NOMO-1 treated with dmso at 0.1 percent for 144 hours (cell line): ENCODE measurements around the gene PDLIM7.

Experiments
- DNase-seq: peaks from one replicate; lab custom pipeline; 2025; ENCODE audit not compliant: unreplicated experiment; lab: John Stamatoyannopoulos, UW

PDLIM7 gene

GRCh38 chr5:177446200-177447065 is 51.0 kb downstream of the PDLIM7 start, which contains the start of gene PRR7:
Gene PRR7 (plus strand): TSS chr5:177446814. CDS start chr5:177455068, 8,254 bp downstream.
- peak; percentile 43 for DNase-seq

GRCh38 chr5:177445917-177446199 is 51.5 kb downstream of the PDLIM7 start:
- DNase-seq: no peak

- peak; percentile 11 for DNase-seq
Measured at GRCh38 chr5:177445052-177445916, 52.1 kb downstream of the PDLIM7 start.

DNA sequence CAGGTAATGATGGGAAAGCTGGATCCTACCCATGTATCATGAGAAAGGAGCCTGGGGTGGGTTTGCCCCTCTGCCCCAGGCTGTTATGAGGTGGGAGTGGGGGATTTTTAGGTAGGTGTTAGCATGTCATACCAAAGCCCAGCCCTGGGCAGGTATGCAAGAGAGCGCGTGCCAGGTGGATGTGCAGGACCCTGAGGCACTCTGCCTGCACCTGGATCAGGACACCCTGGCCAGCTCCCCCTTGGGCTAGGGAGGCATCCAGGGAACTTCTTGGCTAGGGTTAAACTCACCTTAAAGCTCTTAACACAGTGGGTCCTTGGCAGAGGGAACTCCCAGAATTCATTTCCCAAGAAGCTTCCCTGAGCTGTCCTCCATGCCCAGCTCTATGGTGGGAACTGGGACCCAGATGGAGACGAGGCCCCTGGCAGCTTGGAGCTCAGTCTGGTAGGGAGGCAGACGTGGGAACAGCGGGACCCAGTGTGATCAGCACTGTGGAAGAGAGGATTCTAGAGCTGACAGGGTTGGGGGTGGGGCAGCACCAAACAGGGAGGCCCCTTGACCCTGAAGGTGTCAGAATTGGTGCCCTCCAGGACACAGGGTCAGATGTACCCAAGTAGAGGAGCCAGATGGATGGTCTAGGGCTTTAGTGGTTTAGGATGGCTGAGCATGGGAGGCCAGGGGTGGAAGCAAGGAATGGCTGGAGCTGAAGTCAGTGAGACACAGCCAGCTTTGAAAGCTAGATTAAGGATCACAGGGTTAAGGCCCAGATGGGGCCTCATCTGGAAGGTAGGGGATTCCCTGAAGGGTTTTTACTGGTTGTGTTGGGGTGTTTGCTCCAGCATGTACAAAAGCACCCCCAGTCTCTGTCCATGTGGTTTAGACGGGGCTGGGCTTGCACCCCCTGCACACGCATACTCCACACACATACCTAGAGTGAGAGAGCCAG is 53.0 kb downstream of the PDLIM7 start:
- DNase-seq: no peak

GRCh38 chr5:177443144-177443983 is 54.0 kb downstream of the PDLIM7 start:
- DNase-seq: no peak

DNA sequence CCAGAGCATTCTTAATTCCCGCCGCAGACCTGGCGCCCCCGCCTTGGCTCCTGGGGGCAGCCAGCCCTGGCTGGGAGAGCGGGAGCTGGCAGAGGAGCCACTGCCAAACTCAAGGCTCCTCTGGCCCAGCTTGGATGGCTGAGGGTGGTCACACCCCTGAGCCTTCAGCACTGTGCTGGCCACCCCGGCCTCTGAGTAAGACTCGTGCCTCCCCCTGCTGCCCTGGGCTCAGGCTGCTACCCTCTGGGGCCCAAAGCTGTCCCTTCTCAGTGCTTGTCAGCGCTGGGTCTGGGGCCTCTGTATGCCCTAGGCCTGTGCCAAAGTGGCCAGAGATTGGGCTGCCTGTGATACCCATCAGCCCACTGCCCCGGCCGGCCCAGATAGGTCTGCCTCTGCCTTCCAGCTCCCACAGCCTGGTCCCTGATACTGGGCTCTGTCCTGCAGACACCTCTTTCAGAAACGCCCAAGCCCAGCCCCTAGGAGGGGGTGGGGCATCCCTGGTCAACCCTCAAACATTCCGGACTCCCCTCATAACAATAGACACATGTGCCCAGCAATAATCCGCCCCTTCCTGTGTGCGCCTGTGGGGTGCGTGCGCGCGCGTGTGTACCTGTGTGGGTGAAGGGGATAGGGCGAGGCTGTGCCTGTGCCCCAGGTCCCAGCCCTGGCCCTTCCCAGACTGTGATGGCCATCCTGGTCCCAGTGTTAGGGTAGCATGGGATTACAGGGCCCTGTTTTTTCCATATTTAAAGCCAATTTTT is 55.2 kb downstream of the PDLIM7 start:
- DNase-seq: no peak

DNA sequence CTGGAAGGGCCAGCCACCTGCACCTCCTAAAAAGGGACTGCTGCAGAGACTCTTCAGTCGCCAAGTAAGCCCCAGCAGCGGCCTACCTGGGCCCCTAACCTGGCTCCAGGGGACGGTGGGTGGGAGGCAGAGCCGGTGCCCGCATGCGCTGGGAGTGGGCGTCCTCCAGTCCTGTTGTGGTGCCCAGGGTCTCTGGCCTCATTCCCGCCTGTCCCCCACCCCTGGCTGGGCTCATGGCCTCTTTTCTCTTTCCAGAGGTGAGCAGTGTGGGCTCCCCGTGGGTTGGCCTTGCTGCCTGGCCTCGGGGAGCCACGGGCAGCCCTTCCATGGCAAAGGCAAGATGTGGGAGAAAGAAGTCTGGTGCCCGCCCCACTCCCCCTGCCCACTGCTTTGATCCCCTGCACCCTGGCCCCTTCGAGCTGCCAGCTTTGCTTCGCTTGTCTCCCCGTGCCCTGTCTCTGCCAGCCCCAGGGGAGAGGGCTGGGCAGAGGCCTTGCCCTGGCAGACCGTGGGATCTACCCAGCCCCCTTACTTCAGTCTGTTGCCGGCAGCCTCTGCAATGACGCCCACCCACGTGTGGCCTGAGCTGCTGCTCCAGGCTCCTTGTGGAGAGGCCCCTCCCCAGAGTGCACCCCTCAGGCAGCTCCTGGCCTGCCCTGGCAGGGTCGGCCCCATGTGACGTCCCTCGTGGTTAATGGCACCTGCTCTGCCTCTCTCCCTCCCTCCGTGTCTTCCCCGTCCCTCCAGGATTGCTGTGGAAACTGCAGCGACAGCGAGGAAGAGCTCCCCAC is 56.2 kb downstream of the PDLIM7 start:
- DNase-seq: no peak

DNA sequence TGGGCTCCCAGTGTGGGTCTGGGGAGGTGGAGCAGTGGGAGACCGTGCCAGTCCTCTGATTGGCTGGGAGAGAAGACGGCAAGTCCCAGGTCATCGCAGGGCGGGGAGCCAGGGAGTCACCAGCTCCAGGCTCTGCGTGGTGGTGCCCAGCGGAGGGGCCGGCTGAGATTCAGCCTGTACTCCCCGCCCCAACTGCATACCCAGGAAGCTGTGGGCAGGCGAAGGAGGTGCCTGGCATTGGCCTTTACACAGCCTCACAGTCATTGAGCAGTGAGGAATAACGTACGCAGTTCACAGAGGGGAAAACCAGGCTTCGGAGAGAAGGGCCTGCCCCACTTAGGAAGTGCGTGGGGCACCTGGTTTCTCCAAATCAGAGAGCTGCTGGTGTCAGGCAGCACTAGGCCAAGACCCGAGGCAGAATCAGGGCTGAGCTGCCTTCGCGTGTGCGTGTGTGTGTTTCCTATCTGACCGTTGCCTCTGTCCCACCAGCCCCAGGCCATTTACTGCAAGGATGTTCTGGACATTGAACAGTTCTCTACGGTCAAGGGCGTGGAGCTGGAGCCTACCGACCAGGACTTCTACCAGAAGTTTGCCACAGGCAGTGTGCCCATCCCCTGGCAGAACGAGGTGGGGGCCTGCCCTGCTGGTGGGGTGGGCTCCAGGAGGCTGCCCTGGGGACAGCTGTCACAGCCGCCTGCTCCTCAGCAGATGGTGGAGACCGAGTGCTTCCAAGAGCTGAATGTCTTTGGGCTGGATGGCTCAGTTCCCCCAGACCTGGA is 57.0 kb downstream of the PDLIM7 start:
- no peak for DNase-seq

GRCh38 chr5:177439518-177440053 is 57.8 kb downstream of the PDLIM7 start:
- DNase-seq: no peak

GRCh38 chr5:177438468-177438867 is 58.9 kb downstream of the PDLIM7 start:
- no peak for DNase-seq

DNA sequence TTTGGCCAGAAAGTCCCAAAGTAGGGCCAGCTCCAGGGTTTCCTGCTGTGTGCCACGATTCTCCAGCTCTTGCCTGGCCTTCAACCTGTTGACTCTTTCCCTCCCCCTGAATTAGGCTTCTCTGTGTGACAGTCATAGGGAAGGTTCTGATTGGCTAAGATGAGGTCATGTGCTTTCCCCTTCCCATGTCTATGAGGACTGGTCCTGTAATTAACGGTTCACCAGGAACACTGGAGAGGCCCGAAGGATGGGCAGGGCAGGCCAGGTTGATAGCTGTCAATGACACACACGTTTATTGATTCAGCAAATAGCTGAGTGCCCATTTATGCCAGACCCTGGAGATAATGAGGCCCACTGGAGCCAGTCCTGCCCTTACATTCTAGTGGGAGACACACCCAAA is 59.8 kb downstream of the PDLIM7 start:
- no peak for DNase-seq

- no peak for DNase-seq
Measured at GRCh38 chr5:177435847-177436536, 61.4 kb downstream of the PDLIM7 start.

DNA sequence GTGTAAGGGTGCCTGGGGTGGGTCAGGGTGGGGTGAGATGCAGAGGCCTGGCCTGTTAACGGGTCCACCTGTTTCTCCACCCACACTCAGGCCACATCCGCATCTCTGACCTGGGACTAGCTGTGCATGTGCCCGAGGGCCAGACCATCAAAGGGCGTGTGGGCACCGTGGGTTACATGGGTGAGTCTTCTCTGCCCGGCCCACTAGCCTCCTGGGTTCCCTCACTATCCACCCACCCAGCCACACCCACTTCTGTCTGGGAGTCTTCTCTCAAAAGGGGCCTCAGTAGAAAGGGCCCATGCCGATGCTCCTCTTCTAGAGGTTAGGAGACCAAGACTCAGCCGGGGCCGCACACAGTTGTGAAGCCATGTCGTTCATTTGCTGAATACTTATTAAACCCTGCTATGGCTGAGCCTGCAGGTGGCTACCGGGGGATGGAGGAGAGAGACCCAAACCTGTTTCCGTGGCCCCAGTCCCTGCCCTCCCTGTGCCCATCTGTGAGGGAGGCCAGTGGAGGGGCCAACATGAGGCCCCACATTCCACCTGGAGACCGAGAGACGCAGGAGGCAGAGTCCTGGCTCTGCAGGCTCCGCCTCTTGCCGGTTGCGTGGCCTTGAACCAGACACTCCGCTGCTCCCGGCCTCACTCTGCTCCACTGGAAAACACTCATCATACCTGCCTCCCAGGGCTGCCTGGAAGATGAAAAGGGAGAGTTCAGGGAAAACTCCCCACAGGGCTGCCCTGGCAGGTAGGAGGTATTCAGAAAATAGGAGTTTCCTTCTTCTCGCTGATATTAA is 62.3 kb downstream of the PDLIM7 start:
- DNase-seq: no peak

DNA sequence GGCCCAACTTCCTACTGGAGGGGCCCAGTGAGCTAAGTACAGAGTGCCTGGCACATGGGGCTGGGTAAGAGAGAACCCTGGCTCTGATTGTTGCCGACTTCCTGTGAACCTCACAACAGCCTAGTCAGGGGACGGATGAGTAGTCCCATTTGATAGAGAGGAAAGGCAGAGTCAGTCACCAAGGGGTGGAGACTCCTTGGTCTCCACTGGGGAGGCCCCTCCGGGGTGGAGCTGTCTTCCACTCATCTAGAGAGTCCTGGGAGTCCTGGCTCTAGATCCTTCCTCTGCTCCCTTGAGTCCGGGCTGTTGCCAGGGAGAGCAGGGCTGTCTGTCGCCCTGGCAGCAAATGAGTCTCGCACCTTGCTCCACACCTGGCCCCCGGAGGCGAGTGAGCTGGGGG is 63.0 kb downstream of the PDLIM7 start:
- no peak for DNase-seq

GRCh38 chr5:177433658-177434217 is 63.7 kb downstream of the PDLIM7 start:
- DNase-seq: no peak
